Measurements from ENCODE around the gene BSPRY. TPM values are rescaled to one million over a fixed set of nuclear protein-coding genes. Genes with fewer than 3 reads are reported as not detected.
A peak's percentile ranks its signal among the peaks of the same experiment; 100 is the strongest.

Gene BSPRY
- total and polyA plus RNA-seq, 2 of the 13 experiments (the other 11 are each of a cell fraction or from before 2014, with no cell fraction given): 0.09 to 0.26 TPM

DNA sequence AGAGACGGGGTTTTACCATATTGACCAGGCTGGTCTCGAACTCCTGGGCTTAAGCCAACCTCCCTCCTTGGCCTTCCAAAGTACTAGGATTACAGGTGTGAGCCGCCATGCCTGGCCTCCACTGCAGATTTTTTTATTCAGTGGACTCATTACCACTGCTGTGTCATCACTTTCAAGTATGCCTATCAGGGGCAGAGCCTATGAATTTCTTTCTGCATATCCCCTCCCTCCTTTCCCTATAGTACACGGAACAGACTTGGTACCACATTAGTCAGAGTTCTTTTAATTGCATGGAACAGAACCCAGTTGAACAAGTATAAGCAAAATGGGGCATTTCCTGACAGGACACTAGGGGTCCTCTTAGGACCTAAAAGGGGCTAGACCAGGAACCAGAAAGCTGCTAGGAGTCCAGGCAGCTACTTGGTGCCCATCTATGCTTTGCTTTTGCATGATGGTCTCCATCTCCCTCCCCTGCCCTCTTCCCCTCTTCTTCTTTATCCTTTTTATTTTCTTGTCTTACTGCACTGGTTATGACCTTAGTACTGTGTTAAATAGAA, 5.8 kb downstream of the BSPRY start (continued):
- TF ChIP-seq, protein P1, sequence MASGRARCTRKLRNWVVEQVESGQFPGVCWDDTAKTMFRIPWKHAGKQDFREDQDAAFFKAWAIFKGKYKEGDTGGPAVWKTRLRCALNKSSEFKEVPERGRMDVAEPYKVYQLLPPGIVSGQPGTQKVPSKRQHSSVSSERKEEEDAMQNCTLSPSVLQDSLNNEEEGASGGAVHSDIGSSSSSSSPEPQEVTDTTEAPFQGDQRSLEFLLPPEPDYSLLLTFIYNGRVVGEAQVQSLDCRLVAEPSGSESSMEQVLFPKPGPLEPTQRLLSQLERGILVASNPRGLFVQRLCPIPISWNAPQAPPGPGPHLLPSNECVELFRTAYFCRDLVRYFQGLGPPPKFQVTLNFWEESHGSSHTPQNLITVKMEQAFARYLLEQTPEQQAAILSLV (CRISPR knock-in tag; IDR thresholded peaks at IDR 0.05; ENCODE audit: borderline replicate concordance): no peak
- no peak for TF ChIP-seq SOX13 (IDR thresholded peaks at IDR 0.05)
- TF ChIP-seq SOX13 (CRISPR knock-in tag; conservative IDR thresholded peaks at IDR 0.05 in 1 of 2, IDR thresholded peaks at IDR 0.05 in 1 of 2): peak in 1 of 2 experiments; percentile 17; a peak in 1 of 4 replicates
- TF ChIP-seq MYNN (CRISPR knock-in tag; IDR thresholded peaks at IDR 0.05; ENCODE audit: low read depth): no peak
- TF ChIP-seq, protein P2, sequence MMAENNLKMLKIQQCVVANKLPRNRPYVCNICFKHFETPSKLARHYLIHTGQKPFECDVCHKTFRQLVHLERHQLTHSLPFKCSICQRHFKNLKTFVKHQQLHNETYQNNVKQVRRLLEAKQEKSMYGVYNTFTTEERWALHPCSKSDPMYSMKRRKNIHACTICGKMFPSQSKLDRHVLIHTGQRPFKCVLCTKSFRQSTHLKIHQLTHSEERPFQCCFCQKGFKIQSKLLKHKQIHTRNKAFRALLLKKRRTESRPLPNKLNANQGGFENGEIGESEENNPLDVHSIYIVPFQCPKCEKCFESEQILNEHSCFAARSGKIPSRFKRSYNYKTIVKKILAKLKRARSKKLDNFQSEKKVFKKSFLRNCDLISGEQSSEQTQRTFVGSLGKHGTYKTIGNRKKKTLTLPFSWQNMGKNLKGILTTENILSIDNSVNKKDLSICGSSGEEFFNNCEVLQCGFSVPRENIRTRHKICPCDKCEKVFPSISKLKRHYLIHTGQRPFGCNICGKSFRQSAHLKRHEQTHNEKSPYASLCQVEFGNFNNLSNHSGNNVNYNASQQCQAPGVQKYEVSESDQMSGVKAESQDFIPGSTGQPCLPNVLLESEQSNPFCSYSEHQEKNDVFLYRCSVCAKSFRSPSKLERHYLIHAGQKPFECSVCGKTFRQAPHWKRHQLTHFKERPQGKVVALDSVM (CRISPR knock-in tag; IDR thresholded peaks at IDR 0.05): no peak
- TF ChIP-seq, protein P3, sequence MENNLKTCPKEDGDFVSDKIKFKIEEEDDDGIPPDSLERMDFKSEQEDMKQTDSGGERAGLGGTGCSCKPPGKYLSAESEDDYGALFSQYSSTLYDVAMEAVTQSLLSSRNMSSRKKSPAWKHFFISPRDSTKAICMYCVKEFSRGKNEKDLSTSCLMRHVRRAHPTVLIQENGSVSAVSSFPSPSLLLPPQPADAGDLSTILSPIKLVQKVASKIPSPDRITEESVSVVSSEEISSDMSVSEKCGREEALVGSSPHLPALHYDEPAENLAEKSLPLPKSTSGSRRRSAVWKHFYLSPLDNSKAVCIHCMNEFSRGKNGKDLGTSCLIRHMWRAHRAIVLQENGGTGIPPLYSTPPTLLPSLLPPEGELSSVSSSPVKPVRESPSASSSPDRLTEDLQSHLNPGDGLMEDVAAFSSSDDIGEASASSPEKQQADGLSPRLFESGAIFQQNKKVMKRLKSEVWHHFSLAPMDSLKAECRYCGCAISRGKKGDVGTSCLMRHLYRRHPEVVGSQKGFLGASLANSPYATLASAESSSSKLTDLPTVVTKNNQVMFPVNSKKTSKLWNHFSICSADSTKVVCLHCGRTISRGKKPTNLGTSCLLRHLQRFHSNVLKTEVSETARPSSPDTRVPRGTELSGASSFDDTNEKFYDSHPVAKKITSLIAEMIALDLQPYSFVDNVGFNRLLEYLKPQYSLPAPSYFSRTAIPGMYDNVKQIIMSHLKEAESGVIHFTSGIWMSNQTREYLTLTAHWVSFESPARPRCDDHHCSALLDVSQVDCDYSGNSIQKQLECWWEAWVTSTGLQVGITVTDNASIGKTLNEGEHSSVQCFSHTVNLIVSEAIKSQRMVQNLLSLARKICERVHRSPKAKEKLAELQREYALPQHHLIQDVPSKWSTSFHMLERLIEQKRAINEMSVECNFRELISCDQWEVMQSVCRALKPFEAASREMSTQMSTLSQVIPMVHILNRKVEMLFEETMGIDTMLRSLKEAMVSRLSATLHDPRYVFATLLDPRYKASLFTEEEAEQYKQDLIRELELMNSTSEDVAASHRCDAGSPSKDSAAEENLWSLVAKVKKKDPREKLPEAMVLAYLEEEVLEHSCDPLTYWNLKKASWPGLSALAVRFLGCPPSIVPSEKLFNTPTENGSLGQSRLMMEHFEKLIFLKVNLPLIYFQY (CRISPR knock-in tag; IDR thresholded peaks at IDR 0.05; ENCODE audit: borderline replicate concordance): no peak
- peak; percentile 90 for TF ChIP-seq STAG1 (CRISPR knock-in tag; IDR thresholded peaks at IDR 0.05)
- TF ChIP-seq NR3C1 (CRISPR knock-in tag; IDR thresholded peaks at IDR 0.05): no peak
- TF ChIP-seq U2AF2 (IDR thresholded peaks at IDR 0.05; ENCODE audit: low read depth, low read length): no peak
- no peak for TF ChIP-seq TEF (CRISPR knock-in tag; IDR thresholded peaks at IDR 0.05)
